MM.1S (cell line): ENCODE measurements around the gene UPK3B.
"Not testable (repeated sequence)": the region's sequence is repeated elsewhere in the genome, so short reads cannot be mapped to it uniquely, and the experiment has no call there.

Source experiments
- EZH2 ChIP-seq: fragments of 300-600 bp; sonication (generic); optimal IDR thresholded peaks from 2 replicates; pipeline ENCODE3; 2017; ENCODE audit warnings: low read depth, mild to moderate bottlenecking, antibody characterized with exemption, low read length, mixed read lengths
- EZH2phosphoT487 ChIP-seq: fragments of 300-600 bp; sonication (generic); IDR thresholded peaks from 2 replicates; pipeline ENCODE4 v1.6.1; 2018; ENCODE audit warnings: antibody characterized with exemption, low read length
- TF ChIP-seq, protein P1 (sequence below): fragments of 300-600 bp; sonication (generic); IDR thresholded peaks from 2 replicates; pipeline ENCODE4 v1.5.1; 2016; ENCODE audit warnings: antibody characterized with exemption, low read length, mixed read lengths

DNA sequence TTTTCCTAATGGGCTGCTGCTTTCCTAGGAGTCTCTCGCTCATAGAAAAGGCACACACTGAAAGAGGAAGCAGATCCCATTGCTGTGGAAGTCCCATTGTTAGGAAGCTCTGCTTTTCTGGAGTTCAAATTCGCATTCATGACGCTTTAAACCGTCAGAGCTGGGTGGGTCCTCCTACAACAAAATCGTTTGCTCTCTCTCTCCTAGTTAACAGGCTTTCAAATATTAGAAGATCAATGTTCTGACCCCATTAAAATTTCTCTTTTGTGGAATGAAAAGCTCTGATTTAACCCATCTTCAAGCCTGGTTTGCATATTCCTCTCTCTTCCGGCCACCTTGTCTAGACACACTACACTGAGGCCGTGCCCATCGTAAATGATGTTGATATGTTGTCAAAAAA, 32.8 kb downstream of the UPK3B start, which contains the start of gene SPDYE16:
- TF ChIP-seq, protein P1, sequence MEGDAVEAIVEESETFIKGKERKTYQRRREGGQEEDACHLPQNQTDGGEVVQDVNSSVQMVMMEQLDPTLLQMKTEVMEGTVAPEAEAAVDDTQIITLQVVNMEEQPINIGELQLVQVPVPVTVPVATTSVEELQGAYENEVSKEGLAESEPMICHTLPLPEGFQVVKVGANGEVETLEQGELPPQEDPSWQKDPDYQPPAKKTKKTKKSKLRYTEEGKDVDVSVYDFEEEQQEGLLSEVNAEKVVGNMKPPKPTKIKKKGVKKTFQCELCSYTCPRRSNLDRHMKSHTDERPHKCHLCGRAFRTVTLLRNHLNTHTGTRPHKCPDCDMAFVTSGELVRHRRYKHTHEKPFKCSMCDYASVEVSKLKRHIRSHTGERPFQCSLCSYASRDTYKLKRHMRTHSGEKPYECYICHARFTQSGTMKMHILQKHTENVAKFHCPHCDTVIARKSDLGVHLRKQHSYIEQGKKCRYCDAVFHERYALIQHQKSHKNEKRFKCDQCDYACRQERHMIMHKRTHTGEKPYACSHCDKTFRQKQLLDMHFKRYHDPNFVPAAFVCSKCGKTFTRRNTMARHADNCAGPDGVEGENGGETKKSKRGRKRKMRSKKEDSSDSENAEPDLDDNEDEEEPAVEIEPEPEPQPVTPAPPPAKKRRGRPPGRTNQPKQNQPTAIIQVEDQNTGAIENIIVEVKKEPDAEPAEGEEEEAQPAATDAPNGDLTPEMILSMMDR = not testable (repeated sequence)
- TF ChIP-seq EZH2, EZH2phosphoT487: not testable (repeated sequence)
